GM19397 (cell line): ENCODE results near the gene OLIG2.

Experiments
- ATAC-seq: cut with Tn5 transposase; IDR thresholded peaks from one replicate; pipeline ENCODE4 v1.9.1; 2021; ENCODE audit warnings: mild to moderate bottlenecking, moderate library complexity; ENCODE audit not compliant: unreplicated experiment

OLIG2 gene

GRCh38 chr21:33019885-33020557 is 5.7 kb upstream of the OLIG2 start:
- no peak for ATAC-seq

GRCh38 chr21:33020558-33021100 is 5.1 kb upstream of the OLIG2 start:
- no peak for ATAC-seq

GRCh38 chr21:33021150-33021549 is 4.6 kb upstream of the OLIG2 start:
- ATAC-seq: no peak

GRCh38 chr21:33021667-33022066 is 4.1 kb upstream of the OLIG2 start:
- ATAC-seq: no peak

GRCh38 chr21:33022489-33022827 is 3.3 kb upstream of the OLIG2 start:
- ATAC-seq: no peak

- ATAC-seq: no peak
Observed at GRCh38 chr21:33022828-33023573, 2.7 kb upstream of the OLIG2 start.

GRCh38 chr21:33023574-33024200 is 2.0 kb upstream of the OLIG2 start:
- no peak for ATAC-seq

- ATAC-seq: no peak
Observed at GRCh38 chr21:33024201-33025103, 1.3 kb upstream of the OLIG2 start.

- ATAC-seq: no peak
Observed at GRCh38 chr21:33025106-33025488, 638 bp upstream of the OLIG2 start.

- no peak for ATAC-seq
Observed at GRCh38 chr21:33026443-33026858, 716 bp downstream of the OLIG2 start.

- no peak for ATAC-seq
Observed at GRCh38 chr21:33026878-33027400, 1.2 kb downstream of the OLIG2 start.

GRCh38 chr21:33027401-33028286 is 1.9 kb downstream of the OLIG2 start:
- ATAC-seq: no peak

GRCh38 chr21:33028287-33028670 is 2.5 kb downstream of the OLIG2 start:
- no peak for ATAC-seq

- no peak for ATAC-seq
Observed at GRCh38 chr21:33028773-33029384, 3.1 kb downstream of the OLIG2 start.

- no peak for ATAC-seq
Observed at GRCh38 chr21:33029385-33029921, 3.7 kb downstream of the OLIG2 start.

- ATAC-seq: no peak
Observed at GRCh38 chr21:33029975-33030461, 4.3 kb downstream of the OLIG2 start.

- ATAC-seq: no peak
Observed at GRCh38 chr21:33030633-33031032, 4.9 kb downstream of the OLIG2 start.

GRCh38 chr21:33031152-33031911 is 5.6 kb downstream of the OLIG2 start:
- no peak for ATAC-seq
